GM21515 (cell line): ENCODE results near the gene SKI.
"Not testable (repeated sequence)": the region's sequence is repeated elsewhere in the genome, so short reads cannot be mapped to it uniquely, and the experiment has no call there.

Experiments
- ATAC-seq: cut with Tn5 transposase; IDR thresholded peaks from one replicate; pipeline ENCODE4 v1.9.1; 2021; ENCODE audit not compliant: unreplicated experiment

SKI gene

GRCh38 chr1:2290595-2291510 lies 62.7 kb downstream of the SKI start:
- peak; percentile 45 for ATAC-seq

GRCh38 chr1:2291577-2291976 lies 63.5 kb downstream of the SKI start:
- no peak for ATAC-seq

GRCh38 chr1:2292725-2293450 lies 64.8 kb downstream of the SKI start:
- no peak for ATAC-seq

- no peak for ATAC-seq
Measured at GRCh38 chr1:2294033-2294724, 66.1 kb downstream of the SKI start.

- no peak for ATAC-seq
Measured at GRCh38 chr1:2294725-2295078, 66.6 kb downstream of the SKI start.

- ATAC-seq = no peak
Measured at GRCh38 chr1:2295526-2295925, 67.4 kb downstream of the SKI start.

- not testable (repeated sequence) for ATAC-seq
Measured at GRCh38 chr1:2296211-2296610, 68.1 kb downstream of the SKI start.

GRCh38 chr1:2296614-2297013 lies 68.5 kb downstream of the SKI start:
- no peak for ATAC-seq

GRCh38 chr1:2297246-2298011 lies 69.3 kb downstream of the SKI start:
- ATAC-seq = no peak

GRCh38 chr1:2298685-2299084 lies 70.6 kb downstream of the SKI start:
- ATAC-seq = no peak

GRCh38 chr1:2299131-2299627 lies 71.1 kb downstream of the SKI start:
- no peak for ATAC-seq

GRCh38 chr1:2300004-2300771 lies 72.1 kb downstream of the SKI start:
- ATAC-seq = peak; percentile 75

GRCh38 chr1:2300851-2301606 lies 72.9 kb downstream of the SKI start:
- ATAC-seq = peak; percentile 44

GRCh38 chr1:2301607-2302291 lies 73.6 kb downstream of the SKI start:
- ATAC-seq = no peak

- no peak for ATAC-seq
Measured at GRCh38 chr1:2302292-2302925, 74.3 kb downstream of the SKI start.

GRCh38 chr1:2303016-2303775 lies 75.1 kb downstream of the SKI start:
- ATAC-seq = no peak

GRCh38 chr1:2303781-2304180 lies 75.7 kb downstream of the SKI start:
- no peak for ATAC-seq
